Activated CD4-positive, CD25-positive, alpha-beta regulatory T cell (primary cell): Measurements from ENCODE around the gene SNAI3.
"Not testable (repeated sequence)": the region's sequence is repeated elsewhere in the genome, so short reads cannot be mapped to it uniquely, and the experiment has no call there.

Source experiments
- DNase-seq, 4 experiments: peaks; one replicate each; lab custom pipeline; 2025; lab: John Stamatoyannopoulos, UW

Gene SNAI3

GRCh38 chr16:88669980-88670379 lies 16.3 kb downstream of the SNAI3 start:
- no peak for DNase-seq

DNA sequence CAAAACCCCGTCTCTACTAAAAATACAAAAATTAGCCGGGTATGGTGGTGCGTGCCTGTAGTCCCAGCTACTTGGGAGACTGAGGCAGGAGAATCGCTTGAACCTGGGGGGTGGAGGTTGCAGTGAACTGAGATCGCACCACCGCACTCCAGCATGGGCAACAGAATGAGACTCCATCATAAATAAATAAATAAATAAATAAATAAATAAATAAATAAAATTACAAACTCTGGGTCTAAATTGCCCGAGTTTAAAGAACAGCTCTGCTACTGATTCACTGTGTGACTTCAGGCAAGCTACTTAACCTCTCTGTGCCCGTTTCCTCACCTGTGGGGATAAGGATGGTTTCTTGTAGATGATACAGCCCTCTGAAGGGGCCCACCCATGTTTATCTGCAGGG lies 16.8 kb downstream of the SNAI3 start:
- DNase-seq = not testable (repeated sequence)

DNA sequence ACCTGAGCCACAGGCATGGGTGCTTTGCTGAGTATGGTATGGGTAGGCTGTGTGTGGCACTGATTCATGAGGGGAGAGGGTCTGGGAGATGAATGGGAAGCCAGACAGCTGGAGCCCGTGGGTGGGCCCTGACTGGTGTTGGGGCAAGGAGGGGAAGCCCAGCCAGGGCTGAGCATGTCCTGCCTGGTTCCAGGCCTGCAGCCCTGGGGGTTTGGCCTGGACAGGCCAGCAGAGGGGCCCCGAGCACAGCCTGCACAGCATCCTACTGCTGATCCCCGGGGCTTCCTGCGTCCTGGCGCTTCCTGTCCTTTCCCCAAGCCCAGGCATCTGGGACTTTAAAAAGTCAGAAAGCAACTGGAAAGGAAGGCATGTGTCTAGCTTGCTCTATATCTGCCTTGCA lies 18.8 kb downstream of the SNAI3 start:
- DNase-seq = no peak

- no peak for DNase-seq
Measured at GRCh38 chr16:88665570-88665969, 20.7 kb downstream of the SNAI3 start.

GRCh38 chr16:88665148-88665547 lies 21.2 kb downstream of the SNAI3 start:
- DNase-seq = no peak

- peak; percentile 87 to 94 (median 91) for DNase-seq
Measured at GRCh38 chr16:88662843-88663606, 23.3 kb downstream of the SNAI3 start, which contains the start of gene MVD. TSS of gene MVD (minus strand) at chr16:88663091. CDS start at chr16:88663080, 11 bp downstream.

DNA sequence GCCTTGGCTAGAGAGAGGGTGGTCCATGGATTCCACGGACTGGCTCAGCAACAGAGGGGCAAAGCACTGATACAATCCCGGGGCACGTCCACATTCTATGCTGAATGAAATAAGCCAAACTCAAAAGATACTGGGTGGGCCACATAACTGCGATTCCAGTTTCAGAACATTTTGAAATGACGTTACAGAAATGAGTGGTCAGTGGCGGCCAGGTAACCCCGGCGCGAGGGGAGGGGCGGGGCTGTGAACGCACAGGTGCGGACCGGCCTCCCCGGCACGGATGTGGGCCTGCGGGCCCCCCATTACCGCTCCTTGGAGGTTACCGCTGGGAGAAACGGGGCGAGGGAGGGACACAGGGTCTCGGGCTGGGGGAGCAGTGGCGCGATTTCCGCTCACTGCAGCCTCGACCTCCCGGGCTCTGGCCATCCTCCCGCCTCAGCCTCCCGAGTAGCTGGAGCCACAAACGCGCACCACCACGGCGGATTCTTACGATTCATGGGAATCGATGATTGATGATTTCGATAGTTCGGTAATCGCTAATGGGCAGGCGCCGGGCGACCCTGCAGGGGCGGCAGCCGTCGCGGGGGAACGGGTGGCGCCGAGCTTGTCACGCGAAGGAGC lies 24.0 kb downstream of the SNAI3 start:
- no peak for DNase-seq

GRCh38 chr16:88661468-88661867 lies 24.8 kb downstream of the SNAI3 start:
- DNase-seq = no peak

- no peak for DNase-seq
Measured at GRCh38 chr16:88659160-88659559, 27.1 kb downstream of the SNAI3 start.

DNA sequence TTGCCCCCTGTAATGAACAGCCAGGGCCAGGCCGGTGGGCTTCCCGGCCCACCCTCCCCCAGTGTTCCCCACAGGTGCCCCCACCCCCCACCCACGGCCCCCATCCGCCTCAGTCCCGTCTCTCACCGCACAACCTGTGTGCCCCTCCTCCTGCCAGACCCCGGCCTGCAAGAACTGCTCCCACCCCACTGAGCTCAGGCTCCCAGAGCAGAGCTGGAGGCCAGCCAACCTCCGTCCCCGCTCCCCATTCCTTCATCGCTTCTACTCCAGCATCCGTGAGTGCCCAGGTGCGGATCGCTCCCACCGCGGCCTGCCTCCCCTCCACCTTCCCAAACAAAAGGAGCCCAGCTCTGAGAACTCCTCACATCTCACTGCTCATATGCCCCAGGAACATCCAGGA lies 27.6 kb downstream of the SNAI3 start:
- DNase-seq = no peak

GRCh38 chr16:88657371-88657770 lies 28.9 kb downstream of the SNAI3 start:
- no peak for DNase-seq

GRCh38 chr16:88656291-88656980 lies 29.9 kb downstream of the SNAI3 start:
- no peak for DNase-seq

DNA sequence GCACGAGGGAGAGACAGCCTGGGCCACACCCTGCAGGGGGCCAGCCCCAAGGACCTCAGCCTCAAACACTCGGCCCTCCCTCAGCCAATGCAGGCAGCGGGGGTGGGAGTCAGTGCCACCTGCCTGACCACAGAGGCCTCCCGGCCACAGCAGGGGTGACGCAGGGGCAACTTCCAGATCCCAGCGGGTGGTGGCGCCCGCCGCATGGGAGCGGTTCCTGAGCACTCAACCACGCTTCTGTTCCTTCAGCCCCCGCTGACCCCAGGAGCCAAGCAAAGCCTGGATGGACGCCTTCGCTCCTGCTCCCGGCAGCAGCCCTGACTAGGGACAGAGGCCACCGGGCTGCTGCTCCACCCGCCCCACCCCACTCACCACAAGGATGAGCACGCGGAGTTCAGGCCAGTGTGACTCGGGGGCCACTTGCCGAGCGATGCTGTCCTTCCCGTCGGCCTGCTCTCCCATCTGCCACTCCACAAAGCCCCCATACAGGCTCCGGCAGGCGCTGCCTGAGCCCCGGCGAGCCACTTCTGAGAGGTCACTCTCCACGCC lies 30.5 kb downstream of the SNAI3 start:
- no peak for DNase-seq

- no peak for DNase-seq
Measured at GRCh38 chr16:88655053-88655732, 31.1 kb downstream of the SNAI3 start.

DNA sequence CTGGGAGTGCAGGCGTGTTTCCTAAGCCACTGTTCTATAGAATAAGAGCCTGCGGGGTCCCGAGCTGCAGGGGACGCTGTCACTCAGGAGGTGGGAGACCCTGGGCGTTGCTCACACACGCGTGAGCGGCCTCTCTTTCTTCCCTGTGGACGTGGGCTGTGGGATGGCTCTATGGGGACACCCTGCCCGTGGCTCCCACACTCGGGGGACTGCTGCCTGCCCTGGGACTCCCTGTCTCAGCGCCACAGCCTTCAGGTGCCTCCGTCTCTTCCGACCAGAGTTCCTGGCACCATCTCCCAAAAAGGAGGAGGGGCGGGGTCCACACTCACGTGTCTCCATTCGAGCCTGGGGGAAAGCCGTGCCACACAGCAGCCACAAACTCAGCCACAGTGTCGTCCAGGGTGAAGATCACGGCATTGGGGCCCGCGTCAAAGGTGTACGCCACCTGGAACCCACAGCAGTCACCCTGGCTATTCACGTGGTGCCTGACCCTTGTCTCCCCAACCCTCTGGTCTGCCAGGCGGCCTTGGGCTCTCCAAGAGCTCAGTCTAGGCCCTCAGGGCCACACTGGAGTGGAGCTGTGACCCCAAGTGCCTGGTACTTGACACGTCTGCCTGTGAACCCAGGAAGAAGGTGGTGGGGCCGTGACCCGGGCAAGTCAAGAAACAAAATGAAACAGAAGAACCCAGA lies 31.8 kb downstream of the SNAI3 start:
- no peak for DNase-seq

DNA sequence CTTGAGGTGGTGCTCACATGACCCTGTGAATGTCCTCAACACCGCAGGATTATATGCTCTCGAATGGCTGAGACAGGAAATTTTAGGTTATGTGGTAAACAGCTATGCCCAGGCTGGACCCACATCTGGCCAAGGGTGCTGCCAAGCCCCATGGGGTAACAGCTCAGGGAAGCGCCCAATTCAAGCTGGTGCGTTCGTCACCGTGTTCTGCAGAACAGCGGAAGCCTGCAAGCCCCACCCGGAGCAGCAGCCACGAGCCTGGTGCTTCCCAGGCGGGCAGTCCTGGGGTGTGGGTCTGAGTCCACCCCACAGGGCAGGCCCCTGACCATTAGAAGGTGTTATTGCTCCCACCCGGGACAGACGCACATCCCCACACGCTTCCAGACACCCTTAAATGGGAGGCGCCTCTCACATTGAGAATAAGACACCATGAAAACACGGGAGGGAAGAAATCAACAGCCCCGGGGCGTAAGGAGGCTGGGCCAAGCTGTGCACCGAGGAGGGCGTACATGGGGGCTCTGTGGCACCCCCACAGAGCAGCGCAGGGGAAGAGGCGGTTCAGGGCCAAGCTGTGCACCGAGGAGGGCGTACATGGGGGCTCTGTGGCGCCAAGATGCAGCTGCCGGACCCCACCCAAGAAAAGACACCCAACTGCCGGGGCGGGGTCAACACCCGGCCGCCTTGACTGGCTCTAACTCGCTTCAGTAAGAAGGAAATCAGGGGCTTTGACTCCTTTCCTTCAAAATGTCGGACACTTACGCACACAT lies 32.5 kb downstream of the SNAI3 start:
- DNase-seq = no peak

DNA sequence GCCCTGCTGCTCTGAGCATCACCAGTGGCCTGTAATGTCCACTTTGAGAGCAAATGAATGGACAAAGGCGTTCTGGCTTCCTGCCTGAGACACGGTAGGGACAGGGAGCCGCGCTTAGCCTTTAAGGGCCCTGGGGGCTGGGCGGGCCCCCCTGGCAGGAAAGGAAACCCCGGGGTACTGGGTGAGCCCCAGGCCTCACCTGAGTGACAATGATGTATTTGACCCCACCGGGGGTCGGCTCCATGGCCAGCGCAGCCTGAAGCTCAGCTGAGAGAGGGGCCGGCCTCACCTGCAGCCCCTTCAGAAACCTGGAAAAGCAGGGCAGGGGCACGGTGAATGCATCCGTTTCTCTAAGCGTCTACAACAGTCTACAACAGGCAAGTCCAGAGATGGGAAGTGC lies 33.2 kb downstream of the SNAI3 start:
- DNase-seq = no peak

DNA sequence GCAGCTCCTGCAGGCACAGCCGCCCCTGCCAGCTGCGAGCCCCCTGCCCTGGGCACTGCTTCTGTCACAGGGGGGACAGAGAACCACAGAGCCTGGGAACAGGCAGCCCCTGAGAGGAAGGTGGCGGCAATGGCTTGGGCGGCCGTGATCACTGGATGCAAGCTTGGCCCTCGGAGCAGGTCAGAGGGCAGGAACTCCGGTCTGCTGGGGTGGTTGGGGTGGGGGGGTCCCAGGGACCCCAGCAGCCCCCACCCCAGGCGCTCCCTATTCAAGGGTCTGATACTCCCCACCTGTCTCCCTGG lies 33.6 kb downstream of the SNAI3 start:
- no peak for DNase-seq

DNA sequence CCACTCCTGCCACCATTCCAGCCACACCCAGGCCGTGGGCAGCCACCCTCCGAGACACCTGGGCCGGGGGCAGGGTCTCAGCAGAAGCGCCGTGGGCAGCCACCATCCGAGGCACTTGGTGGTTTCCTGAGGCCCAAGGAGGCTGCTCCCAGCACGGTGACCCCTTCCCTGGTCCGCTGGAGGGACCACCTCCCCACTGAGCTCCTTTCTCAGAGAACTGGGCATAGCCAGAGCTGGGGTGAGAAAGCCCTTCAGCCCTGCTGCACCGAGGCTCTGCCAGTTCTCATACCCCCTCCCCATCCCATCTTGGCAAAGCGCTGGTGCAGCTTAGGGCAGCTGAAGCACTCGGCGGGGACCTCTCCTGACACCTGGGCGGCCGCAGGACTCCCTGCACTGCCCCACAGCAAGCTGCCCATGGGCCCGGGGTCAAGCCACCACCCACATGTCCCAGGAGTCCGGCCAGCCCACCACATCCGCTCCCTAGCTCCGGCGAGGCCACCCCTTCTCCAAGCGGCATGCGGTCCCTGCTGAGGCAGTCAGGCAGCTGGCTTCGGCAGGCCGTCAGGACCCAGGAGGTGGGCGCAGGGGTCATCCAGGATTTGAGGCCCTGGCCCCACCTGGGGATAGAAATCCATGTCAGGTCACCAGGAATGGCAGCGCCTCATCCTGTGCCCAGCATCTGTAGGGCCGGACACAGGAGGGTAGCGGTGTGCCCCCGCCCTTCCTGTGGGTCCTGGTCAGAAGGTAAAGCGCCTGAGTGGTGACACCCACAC lies 34.1 kb downstream of the SNAI3 start:
- DNase-seq = no peak

DNA sequence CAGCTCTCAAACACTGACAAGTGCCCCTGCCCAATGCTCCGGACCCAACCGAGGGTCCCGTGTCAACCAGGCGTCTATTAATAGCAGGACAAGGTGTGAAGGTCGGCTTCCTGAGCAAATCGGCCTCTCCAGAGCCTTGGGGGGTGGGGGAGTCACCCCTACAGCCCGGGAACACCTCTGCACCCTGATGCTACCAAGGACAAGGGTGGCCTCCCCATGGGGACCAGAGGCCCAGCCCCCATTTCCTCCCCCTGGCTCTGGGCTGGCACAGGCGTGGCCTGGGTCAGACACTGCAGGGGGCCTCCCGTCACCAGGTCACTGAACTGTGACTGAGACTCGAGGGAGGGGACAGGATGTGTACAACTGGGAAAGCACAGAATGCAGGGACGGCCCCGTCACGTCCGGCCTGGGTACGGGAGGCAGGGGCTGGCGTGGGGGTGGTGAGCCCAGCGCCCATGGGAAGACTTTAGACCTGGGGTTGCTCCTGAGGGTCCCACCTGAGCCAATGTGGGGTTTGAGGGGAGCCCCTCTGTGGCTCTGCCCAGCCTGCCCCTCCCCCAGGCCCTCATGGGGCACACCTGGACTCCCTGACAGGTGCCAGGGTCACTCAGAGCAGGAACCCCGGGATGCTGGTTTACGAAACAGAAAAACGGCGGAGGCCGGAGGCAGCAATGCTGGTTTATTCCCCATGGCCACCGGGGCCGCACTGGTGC lies 34.9 kb downstream of the SNAI3 start:
- peak; percentile 46 to 57 (median 50) for DNase-seq
